ENCODE results near the gene OR2AK2.

OR2AK2 gene

DNA sequence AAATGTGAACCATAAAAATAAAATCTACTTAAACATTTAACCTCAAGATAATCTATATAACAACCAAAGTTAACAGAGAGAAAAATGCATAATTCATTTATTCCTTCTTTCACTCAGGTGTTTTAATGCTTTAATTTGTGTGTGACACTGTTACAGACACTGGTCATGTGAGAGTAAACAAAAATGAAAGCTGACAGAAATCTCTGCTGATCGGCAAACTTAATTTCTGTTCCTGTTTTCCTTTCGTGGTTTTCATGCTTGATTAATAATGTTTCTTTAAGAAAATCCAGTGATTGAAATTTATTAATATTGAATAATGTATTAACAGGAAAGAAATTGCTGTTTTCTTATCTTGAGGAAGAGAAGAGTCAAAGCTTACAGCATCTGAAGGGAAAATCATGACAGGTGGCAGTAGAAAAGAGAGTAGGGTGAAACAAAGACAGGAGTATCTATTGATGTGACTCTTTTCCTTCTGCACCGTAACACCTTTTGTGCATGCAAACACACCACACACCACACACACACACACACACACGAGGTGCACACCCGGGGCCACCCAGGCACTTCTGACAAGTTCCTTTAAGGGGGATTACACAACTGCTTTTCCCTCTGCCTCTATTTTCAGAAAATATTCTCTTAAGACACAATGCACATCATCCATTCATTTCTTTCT, 1.6 kb downstream of the OR2AK2 start:
- no peak overlapping the region for H3K4me3 ChIP-seq (ENCODE audit: low read depth, low read length)
- no peak for DNase-seq (ENCODE audit: low read depth)
- TF ChIP-seq CTCF (conservative IDR thresholded peaks at IDR 0.05; ENCODE audit: low read depth, low read length) = no peak

DNA sequence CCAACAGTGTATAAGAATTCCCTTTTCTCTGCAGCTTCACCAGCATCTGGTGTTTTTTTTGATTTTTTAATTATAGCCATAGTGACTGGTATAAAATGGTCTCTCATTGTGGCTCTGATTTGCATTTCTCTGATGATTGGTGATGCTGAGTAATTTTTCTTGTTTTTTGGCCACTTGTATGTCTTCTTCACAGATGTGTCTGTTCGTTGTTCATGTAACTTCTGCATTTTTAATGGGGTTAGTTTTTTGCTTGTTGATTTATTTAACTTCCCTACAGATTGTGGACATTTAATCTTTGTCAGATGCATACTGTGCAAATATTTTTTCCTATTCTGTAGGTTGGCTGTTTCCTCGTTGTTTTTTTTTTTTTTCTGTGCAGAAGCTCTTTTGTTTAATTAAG, 28.0 kb downstream of the OR2AK2 start:
- no peak overlapping the region for H3K4me3 ChIP-seq (ENCODE audit: low read depth, low read length)
- no peak for DNase-seq (ENCODE audit: low read depth)
- no peak for TF ChIP-seq CTCF (conservative IDR thresholded peaks at IDR 0.05; ENCODE audit: low read depth, low read length)

- no peak for TF ChIP-seq CTCF (conservative IDR thresholded peaks at IDR 0.05; ENCODE audit: low read depth, low read length)
- H3K4me3 ChIP-seq (ENCODE audit: low read depth, low read length) = no peak overlapping the region
- DNase-seq (ENCODE audit: low read depth) = no peak
Observed at GRCh38 chr1:247998811-247999210, 33.8 kb downstream of the OR2AK2 start.

DNA sequence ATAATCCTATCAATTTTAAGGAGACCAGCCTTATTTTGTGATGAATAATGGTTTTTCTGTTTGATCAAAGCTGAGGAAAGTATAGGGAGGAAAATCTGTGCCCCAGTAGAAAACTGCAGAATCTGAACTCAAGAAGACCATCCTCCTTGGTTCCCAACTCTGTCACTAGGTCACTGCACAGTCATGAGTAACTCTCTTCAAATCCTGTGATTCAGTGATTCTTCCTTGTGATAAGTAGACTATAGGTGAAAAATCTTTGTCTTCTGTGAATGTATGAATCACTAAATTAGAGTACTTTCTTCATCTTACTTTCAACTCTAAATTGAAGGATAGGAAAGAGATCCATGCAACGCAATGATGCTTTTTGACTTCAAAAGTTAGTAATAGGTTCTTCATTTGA, 35.1 kb downstream of the OR2AK2 start:
- no peak for TF ChIP-seq CTCF (conservative IDR thresholded peaks at IDR 0.05; ENCODE audit: low read depth, low read length)
- no peak for DNase-seq (ENCODE audit: low read depth)
- no peak overlapping the region for H3K4me3 ChIP-seq (ENCODE audit: low read depth, low read length)

GRCh38 chr1:248007778-248008177, 42.7 kb downstream of the OR2AK2 start:
- no peak overlapping the region for H3K4me3 ChIP-seq (ENCODE audit: low read depth, low read length)
- TF ChIP-seq CTCF (conservative IDR thresholded peaks at IDR 0.05; ENCODE audit: low read depth, low read length) = no peak
- no peak for DNase-seq (ENCODE audit: low read depth)

DNA sequence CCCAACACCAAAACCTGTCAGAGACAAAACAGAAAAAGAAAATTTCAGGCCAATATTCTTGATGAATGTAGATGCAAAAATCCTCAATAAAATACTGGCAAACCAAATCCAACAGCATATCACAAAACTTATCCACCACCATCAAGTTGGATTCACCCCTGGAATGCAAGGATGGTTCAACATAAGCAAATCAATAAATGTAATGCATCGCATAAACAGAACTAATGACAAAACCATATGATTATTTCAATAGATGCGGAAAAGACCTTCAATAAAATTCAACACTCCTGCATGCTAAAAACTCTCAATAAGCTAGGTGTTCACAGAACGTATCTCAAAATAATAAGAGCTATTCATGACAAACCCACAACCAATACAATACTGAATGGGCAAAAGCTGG, 44.6 kb downstream of the OR2AK2 start:
- H3K4me3 ChIP-seq (ENCODE audit: low read depth, low read length) = no peak overlapping the region
- no peak for TF ChIP-seq CTCF (conservative IDR thresholded peaks at IDR 0.05; ENCODE audit: low read depth, low read length)
- DNase-seq (ENCODE audit: low read depth) = no peak

- TF ChIP-seq CTCF (conservative IDR thresholded peaks at IDR 0.05; ENCODE audit: low read depth, low read length) = no peak
Observed at GRCh38 chr1:248013229-248013710, 48.2 kb downstream of the OR2AK2 start, which contains the start of gene OR2L5. OR2L5 (plus strand) TSS chr1:248013660; CDS start chr1:248021948, 8,288 bp downstream.

More at GRCh38 chr1:248013229-248013710, 48.2 kb downstream of the OR2AK2 start, which contains the start of gene OR2L5:
- no peak for DNase-seq (ENCODE audit: low read depth)
- no peak within 1 kb of the TSS for H3K4me3 ChIP-seq (ENCODE audit: low read depth, low read length)
